GM21576 (cell line): ENCODE data around the gene RNF145.

Experiments
- ATAC-seq: cut with Tn5 transposase; IDR thresholded peaks from one replicate; pipeline ENCODE4 v1.9.1; 2021; ENCODE audit warnings: mild to moderate bottlenecking, moderate library complexity; ENCODE audit not compliant: unreplicated experiment

The RNF145 gene

DNA sequence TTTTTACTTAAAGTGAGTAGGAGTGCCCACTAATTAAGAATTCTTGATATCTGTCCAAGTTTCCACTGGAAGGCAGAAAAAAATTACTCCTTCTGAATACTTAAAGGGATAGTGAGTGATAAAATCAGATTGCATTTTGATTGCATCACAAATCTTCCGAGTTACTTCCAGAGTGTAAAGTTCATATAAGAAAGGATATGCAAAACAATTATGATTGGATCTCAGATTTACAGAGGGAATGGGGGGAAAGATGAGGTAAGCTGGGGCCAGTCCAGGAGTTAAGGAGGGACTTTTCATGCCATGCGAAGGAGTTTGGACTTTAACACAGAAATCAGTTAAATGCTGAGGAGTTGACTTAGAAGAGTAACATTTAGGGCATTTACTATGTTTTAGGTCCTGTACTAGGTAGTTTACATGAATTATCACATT is 9.3 kb upstream of the RNF145 start:
- ATAC-seq = no peak

DNA sequence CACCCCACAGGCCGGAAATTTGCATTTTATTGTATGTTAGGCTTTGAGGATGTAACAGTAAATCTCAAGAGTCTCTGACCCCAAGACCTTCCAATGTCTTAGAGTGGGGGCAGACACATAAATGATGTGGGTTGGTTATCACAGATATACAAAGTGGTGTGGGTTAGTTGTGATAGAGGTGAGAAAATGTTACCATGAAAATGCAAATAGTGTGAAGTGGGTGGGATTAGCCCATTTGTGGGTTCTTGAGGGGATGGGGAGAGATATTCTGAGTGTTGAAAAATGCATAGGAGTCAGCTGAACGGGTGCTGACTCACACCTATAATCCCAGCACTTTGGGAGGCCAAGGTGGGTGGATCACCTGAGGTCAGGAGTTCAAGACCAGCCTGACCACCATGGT is 7.9 kb upstream of the RNF145 start:
- no peak for ATAC-seq

DNA sequence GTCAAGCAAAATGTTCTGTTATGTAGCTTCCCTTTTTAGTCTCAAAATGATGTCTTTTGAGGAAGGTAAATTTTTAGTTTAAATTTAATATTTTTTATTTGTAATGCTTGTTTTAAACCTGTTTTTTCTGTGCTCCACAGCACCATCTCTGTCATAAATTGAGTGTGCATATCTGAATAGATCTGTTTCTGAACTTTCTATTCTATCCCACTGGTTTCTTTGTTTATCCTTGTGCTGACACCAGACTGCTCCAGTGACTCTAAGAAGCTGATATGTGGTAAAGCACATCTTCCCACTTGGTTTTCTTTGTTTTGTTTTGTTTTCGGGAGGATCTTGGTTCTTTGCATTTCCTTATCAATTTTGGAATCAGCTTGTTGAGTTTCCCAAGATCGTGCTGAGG is 7.1 kb upstream of the RNF145 start:
- ATAC-seq = no peak

DNA sequence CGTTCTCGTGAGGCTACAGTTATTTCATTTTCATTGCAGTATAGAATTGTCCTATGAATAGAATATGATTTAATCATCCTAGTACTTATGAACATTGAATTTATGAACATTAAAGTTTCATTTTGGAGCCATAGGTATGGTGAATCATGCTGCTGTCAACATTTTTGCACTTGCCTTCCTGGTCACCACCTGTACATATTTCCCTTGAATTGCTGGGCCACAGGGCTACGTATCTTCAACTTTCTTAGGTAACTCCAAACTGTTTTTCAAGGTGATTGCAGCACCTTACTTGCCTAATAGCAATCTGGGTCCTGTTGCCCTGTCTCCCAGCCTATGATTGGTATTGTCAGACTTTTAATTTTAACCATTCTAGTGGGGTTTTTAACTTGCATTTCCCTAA is 6.5 kb upstream of the RNF145 start:
- ATAC-seq = no peak

DNA sequence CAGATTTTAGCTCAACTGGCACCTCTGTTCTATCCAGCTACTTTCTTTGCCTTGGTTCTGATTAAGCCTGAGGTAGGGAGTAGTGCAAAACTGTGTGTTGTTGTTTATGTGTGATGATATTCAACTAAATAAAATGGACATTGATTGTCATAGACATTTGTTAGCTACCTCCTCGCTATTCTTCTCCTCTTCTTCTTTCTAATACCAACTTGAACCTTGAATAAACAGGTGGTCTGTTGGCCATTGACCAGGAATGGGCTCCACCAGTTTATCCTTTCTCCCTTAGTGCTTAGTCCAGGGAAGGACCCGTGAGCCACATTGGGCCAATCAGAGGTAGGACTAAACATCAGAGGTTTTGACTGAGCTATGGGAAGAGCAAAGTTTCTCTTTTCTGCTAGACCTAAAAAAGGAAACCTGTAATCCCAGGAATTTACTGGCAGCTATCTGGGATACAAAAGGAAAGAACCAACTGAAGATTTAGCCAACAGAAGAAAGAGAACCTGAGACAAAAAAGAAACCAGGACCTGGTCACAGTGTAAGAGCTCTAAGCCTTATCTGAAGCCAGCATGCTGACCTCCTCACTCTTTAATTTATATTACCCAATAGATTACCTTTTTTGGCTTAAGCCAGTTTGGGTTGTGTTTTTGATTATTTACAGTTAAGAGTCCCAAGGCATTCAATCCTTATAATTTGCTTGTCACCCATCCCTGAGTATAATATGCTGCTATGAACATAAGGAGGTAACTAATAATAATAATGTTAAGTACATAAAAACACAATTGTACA is 5.3 kb upstream of the RNF145 start:
- ATAC-seq = no peak

DNA sequence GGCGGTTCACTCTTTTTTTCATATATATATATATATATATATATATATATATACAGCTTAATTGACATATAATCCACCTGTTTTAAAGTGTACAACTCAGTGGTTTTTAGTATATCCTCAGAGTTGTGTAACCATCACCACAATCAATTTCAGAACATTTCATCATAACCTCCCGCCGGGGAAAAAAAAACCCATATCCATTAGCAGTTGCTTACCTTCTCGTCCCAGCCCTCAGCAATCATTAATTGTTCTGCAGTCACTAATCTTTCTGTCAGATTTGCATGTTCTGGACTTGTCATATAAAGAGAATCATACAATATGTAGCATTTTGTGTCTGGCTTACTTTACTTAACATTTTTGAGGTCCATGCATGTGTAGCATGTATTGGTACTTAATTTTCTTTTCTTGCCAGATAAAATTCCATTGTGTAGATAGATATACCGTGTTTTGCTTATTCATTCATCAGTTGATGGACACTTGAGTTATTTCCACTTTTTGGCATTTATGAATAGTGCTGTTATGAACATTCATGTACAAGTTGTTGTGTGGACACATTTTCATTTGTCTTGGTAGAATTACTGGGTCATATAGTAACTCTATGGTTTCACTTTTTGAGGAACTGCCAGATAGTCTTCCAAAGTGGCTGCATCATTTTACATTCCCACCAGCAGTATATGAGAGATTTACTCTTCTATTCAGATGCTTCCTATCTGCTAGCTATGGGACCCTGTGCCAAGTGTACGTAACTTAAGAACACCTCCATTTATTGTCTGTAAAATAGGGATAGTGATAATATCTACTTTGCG is 3.5 kb upstream of the RNF145 start:
- no peak for ATAC-seq

DNA sequence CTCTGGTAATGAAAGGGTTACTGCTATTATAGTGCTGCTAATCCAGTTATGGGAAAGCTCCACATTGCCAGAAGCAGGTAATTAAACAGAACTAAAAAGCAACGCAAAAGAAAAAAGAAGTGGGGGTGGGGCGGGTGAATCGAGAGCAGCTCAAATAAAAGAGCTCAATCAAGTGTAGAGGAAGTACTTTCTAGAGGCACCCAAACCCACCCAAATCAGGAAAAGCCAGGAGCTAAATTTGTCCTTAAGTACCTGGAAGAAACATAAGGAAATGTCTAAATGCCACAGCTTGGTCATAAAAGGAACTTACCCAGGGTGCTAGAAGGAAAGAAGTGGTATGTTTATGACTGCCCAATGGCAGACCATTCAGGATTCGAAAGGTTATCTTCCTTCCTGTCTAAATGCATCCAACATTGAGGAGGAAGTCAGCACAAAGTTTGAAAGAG is 2.4 kb upstream of the RNF145 start:
- no peak for ATAC-seq

DNA sequence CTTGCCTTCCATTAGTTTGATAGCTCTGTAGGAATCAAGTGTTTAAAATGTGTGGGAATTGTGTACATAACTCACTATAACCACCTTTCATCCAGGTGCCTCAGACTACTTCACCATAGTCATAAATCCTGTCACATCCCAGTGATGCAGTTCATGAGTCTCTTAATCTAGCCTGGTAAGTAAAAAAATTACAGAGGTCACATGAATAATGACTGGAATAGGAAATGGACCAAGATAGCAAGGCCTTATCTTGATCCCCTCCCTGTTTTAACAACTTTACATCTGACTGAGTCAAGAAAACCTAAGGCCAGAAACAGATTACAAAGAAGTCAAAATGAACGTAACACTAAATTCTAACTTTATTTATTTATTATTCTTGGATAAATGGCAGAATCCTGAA is 1.5 kb upstream of the RNF145 start:
- ATAC-seq = no peak

DNA sequence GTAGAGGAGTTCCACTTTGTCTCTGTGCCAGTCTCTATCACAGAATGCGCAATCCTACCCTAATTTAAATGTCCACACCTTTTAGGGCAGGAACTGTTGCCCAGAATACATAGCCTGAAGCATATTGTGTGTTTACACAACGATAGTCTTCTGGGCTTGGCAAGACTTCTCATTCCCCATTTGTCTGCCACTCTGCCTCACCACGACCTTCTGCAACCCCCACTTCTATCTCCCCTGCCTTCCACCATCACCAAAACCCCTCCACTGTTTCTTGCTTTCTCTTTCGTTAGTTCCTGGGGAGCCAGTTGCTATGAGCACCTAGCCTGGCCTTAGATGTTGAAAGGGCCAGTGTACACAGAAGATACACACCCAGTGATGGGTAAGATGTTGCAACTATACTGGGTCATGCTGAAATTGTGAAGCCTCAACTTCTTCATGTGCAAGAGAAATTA is 883 bp upstream of the RNF145 start:
- no peak for ATAC-seq

DNA sequence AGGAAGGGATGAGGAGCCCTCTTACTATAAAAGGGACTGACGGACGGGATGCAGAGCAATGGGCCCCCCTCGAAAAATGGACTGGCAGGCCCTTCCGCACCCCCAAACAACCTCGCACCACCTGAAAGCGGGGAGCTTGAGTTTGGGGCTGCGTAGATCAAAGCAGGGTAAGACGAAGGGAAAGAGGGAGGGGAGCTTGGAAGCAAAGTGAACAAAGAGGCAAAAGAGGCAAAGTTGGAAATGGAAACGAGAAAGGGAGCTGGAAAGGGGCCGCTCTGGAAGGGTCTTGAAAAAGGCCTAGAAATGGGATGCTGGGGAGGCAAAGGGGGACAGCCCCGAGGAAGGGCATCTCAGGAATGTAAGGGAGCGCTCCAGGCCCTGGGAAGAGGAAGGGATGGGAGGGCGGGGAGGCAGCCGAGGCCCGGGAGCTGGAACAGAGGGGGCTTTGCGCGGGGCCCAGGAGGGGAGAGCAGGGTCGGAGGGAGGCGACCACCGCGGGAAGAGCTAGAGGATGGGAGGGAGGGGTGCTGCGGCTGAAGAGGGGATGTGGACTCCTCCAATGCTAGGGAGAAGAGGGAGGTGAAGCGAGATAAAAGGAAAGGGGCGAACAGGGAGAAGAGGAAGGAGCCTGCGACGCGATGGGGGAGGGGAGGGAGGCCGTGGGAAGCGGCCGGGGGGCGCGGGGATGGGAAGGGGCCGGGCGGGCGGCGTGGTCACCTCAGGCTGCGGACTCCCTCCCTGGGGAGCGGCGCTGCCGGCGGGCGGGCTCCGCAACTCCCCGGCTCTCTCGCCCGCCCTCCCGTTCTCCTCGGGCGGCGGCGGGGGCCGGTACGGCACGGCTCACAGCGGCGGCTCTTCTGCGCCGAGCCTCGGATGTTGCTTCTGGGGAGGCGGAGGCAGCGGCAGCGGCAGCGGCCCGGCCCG is 577 bp downstream of the RNF145 start:
- ATAC-seq = peak; percentile 7

DNA sequence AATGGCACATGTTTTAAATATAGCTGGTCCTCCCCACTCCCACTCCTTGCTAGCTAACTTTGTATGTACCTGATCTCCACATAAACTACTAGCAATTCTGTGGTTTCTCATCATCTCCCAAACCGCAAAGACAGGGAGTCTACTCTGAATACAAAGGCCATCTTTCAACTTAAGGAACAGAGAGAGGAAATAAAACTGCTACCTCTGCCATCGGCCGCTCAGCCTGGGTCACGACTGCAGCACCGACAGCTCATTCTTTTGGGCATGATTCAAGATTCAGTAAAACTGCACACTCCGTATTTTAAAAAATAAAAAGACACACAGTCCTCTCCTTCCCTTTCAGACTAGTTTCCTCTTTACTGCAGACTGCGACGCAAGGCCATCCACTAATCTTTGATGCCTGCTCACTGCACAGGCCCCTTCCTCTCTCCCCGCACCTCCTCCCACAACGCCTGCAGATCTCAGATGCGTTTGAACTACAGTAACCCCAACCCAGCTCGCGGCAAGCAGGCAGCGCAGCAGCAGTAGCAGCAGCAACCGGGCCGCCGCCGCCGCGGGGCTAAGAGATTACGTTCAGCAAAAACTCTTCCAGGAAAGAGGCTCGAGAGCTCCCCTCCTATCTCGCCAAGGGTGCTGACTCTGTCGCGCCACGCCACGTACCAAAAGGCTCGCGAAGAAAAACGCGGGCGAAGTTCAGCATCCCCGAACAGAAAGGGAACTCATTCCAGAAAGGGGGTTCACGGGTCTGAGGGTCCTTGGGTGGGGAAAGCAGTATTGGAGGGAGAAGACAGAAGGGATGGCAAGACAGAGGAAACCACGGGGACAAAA is 1.5 kb downstream of the RNF145 start:
- peak; percentile 52 for ATAC-seq

DNA sequence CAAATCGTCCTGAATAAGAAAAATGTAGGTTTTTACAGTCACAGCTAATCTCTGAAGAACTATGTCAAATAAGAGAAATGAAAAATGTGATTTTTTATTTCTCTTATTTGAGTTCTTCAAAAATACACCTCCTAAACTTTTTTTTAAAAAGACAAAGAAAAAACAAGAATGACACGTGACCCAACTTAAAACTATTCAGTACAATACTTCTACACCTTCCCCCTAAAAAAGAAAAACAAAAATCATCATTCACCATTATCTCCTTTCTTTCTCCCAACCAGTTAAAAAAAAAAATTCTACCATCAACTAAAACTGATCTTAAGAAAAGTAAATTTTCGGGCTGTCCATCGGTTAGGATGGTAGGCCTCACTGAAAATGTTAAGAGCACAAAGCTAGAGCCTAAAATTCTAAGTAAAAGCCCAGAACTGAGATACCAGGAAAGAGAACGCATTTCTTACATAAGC is 2.1 kb downstream of the RNF145 start:
- ATAC-seq = no peak

DNA sequence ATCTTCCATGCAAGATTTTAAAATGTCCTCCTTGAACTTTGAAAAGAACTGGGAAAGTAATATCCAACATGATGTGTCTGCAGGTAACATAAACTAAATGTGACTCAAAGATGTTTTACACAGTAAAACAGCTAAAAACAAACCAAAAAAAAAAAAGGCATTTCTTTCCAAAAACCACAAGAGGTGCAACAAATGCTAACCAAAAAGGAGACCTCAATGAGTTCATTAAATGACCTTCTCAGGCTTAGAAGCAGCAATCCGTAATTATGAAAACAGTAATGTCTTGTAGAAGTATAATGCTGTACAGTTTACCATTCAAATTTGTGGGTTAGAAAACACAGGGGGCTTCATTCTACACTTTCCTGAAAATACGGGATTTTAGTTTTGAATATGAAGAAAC is 2.5 kb downstream of the RNF145 start:
- no peak for ATAC-seq

DNA sequence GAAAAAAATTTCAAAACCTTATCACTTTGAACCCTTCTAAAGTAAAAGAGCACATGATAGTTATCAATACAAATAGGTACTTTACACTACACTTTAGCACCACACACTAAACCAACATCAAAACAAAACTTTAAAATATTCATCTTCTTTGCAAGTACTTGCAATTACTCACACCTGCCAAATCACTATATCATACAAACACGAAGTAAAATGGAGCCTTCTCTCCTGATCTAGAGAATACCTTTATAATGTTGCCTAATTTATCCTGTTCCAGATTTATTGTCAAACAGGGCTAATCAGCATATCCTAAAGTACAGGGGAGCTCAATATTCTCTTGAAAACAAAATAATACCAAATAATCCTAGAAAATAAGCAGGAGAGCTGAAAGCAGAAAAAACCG is 3.0 kb downstream of the RNF145 start:
- ATAC-seq = no peak

DNA sequence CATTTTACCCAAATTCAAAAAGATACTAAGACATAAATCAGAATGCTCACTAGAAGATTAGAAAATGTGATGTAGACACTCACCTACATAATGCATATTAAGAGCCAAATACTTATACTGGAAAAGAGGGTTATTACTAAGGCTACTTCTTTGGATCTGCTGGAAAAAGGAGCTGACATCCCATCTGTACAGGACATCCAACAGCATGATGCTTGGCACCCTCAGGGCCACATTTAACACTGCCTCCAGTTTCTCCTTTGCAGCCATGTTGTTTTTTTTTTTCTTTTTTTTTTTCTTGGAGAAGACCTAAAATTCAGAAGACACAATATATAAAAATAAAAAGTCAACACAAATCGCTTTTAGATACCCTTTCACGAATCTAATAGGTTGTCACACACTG is 6.0 kb downstream of the RNF145 start:
- ATAC-seq = no peak

DNA sequence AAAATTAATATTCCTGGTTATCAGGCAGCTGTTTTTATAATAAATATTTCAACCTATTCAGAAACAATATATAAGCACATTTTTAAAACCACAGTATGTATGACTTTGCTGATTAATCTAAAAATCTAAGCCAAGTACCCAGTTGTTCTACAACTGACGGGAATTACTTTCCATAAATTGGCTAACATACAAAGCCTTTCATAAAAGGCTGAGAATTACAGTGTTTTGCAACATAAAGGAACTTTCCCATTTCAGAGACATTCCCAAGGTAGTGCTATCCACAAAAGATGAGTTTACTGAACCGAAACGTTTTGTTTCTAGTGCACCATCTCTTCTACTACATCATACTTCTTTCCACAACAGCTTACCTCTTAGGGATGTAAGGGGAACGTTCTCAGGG is 7.2 kb downstream of the RNF145 start:
- ATAC-seq = no peak

DNA sequence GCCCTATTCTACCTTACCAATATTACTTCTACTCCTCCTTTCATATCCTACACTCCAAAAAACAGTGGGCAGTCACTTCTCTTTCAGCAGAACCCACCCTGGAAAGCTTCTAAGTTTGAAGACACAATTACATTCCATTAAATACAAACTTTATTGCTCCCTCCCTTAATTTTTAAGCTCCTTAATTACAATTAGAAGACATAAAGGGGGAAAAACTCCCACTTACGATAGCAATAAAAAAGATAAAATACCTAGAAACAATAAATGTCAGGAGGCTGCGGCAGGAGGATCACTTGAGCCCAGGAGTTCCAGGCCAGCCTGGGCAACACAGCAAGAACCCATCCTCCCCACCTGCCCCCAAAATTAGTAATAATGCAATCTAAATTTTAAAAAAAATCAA is 9.6 kb downstream of the RNF145 start:
- ATAC-seq = no peak

DNA sequence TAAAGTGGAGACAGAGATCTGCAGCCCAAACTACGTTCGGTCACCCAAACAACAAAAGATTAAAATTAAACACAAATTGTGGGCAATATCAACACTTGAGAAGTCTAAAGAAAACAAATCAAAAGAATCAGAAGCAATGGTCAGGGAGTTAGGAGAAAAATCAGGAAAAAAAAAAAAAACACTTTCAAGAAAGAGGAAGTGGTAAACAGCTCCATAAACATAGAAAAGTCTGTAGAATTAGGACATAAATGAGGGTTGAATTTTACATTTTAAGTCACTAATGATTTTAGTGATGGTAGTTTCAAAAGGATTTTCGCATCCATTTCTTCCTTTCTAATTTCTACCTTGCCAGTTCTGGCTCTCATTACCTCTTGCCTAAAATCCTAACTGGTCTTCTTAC is 10.1 kb downstream of the RNF145 start:
- ATAC-seq = no peak

DNA sequence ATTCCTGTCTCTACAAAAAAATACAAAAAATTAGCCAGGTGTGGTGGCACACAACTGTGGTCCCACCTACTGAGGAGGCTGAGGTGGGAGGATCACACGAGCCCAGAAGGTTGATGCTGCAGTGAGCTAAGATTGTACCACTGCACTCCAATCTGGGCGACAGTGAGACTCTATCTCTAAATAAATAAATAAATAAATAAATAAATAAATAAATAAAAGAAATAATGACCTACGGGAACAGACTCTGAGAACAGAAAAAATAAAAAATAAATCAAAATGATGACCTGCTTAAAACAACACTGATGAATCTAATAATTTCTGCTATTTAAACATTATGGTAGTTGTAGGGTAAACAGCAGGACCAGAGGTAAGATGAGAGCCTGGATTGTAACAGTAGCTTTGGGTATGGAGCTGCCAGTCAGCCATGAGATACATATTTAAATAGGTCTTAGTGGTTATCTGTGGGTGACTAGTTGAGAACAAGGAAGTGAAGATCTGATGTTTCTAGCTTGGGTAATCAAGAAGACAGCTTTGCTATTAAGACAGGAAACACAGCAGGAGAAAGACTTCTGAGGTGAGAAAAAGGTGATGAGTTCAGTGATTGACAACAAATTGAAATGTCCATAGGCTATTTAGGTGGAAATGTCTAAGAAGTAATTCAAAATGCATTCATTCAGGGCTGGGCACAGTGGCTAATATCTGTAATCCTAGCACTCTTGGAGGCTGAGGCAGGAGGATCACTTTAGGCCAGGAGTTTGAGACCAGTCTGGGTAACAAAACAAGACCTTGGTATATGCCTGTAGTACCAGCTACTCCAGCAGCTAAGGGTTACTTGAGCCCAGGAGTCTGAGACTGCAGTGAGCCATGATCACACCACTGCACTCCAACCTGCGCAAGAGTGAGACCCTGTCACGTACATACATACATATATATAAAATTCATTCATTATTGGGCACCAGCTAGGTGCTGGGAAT is 11.0 kb downstream of the RNF145 start:
- peak; percentile 99 for ATAC-seq
